ENCODE data around the gene C2orf76. TPM values are rescaled to one million over a fixed set of nuclear protein-coding genes. Genes with fewer than 3 reads are reported as not detected.

The C2orf76 gene
- total and polyA plus RNA-seq, 4 experiments from 2014 or later, result 8.8 to 28.0 (median 14.6) TPM

- intact Hi-C loops (cut with micrococcal nuclease), result no loop called here
- H3K4me3 ChIP-seq (ENCODE audit: low read length in 2 of 2), result no peak overlapping the region
- no peak for DNase-seq
- no peak overlapping the region for H3K27ac Mint-ChIP-seq
- no peak overlapping the region for H3K4me3 Mint-ChIP-seq
- H3K27ac ChIP-seq (ENCODE audit: low read depth, low read length), result no peak overlapping the region
- H3K9me3 ChIP-seq (ENCODE audit: control insufficient read depth in 1 of 2, low read length in 2 of 2), result no peaks in the 10 kb centered on the region
- POLR2A ChIA-PET (ENCODE audit: partially characterized antibody), result no interaction called here
- no peaks in the 10 kb centered on the region for H3K27me3 ChIP-seq (ENCODE audit: insufficient read depth, low read length)
- CTCF ChIA-PET (ENCODE audit: partially characterized antibody), result no interaction called here
- no peaks in the 10 kb centered on the region for H3K36me3 Mint-ChIP-seq
- H3K4me1 Mint-ChIP-seq, result no peaks in the 10 kb centered on the region
- H3K9me3 Mint-ChIP-seq, result no peaks in the 10 kb centered on the region
- peaks cover 0 to 3% of the 10 kb centered on the region in 2 donors for H3K27me3 Mint-ChIP-seq
- no peaks in the 10 kb centered on the region for H3K36me3 ChIP-seq (ENCODE audit: insufficient read depth, low read length)
- no peaks in the 10 kb centered on the region for H3K4me1 ChIP-seq (ENCODE audit: insufficient read depth, low read length)
Observed at GRCh38 chr2:119257198-119257597, 109.4 kb downstream of the C2orf76 start.

- ChIA-PET CTCF (ENCODE audit: partially characterized antibody) (no interaction called here), POLR2A (ENCODE audit: partially characterized antibody) (no interaction called here)
- intact Hi-C loops (cut with micrococcal nuclease), result no loop called here
- no peak for DNase-seq
- no peaks in the 10 kb centered on the region for H3K4me1 Mint-ChIP-seq
- Histone ChIP-seq H3K27me3 (ENCODE audit: insufficient read depth, low read length) (no peaks in the 10 kb centered on the region), H3K9me3 (ENCODE audit: control insufficient read depth in 1 of 2, low read length in 2 of 2) (no peaks in the 10 kb centered on the region), H3K4me3 (ENCODE audit: low read length in 2 of 2) (no peak overlapping the region), H3K4me1 (ENCODE audit: insufficient read depth, low read length) (no peaks in the 10 kb centered on the region), H3K27ac (ENCODE audit: low read depth, low read length) (no peak overlapping the region), H3K36me3 (ENCODE audit: insufficient read depth, low read length) (no peaks in the 10 kb centered on the region)
- no peaks in the 10 kb centered on the region for H3K36me3 Mint-ChIP-seq
- no peaks in the 10 kb centered on the region for H3K9me3 Mint-ChIP-seq
- H3K4me3 Mint-ChIP-seq, result no peak overlapping the region
- H3K27me3 Mint-ChIP-seq, result peaks cover 0 to 4% of the 10 kb centered on the region in 2 donors
- H3K27ac Mint-ChIP-seq, result no peak overlapping the region
Observed at GRCh38 chr2:119256582-119256921, 110.1 kb downstream of the C2orf76 start.

- Histone ChIP-seq H3K9me3 (ENCODE audit: control insufficient read depth in 1 of 2, low read length in 2 of 2) (no peaks in the 10 kb centered on the region), H3K27ac (ENCODE audit: low read depth, low read length) (no peak overlapping the region), H3K4me1 (ENCODE audit: insufficient read depth, low read length) (no peaks in the 10 kb centered on the region), H3K36me3 (ENCODE audit: insufficient read depth, low read length) (no peaks in the 10 kb centered on the region), H3K27me3 (ENCODE audit: insufficient read depth, low read length) (no peaks in the 10 kb centered on the region), H3K4me3 (ENCODE audit: low read length in 2 of 2) (no peak overlapping the region)
- H3K27ac Mint-ChIP-seq, result no peak overlapping the region
- ChIA-PET POLR2A (ENCODE audit: partially characterized antibody) (no interaction called here), CTCF (ENCODE audit: partially characterized antibody) (no interaction called here)
- no peak for DNase-seq
- peaks cover 1 to 4% of the 10 kb centered on the region in 2 donors for H3K27me3 Mint-ChIP-seq
- no peaks in the 10 kb centered on the region for H3K4me1 Mint-ChIP-seq
- no peaks in the 10 kb centered on the region for H3K36me3 Mint-ChIP-seq
- H3K9me3 Mint-ChIP-seq, result no peaks in the 10 kb centered on the region
- no peak overlapping the region for H3K4me3 Mint-ChIP-seq
- intact Hi-C loops (cut with micrococcal nuclease), result no loop called here
Observed at GRCh38 chr2:119255760-119256581, 110.7 kb downstream of the C2orf76 start.

- Histone ChIP-seq H3K4me3 (ENCODE audit: low read length in 2 of 2) (no peak overlapping the region), H3K4me1 (ENCODE audit: insufficient read depth, low read length) (no peaks in the 10 kb centered on the region), H3K36me3 (ENCODE audit: insufficient read depth, low read length) (no peaks in the 10 kb centered on the region), H3K9me3 (ENCODE audit: control insufficient read depth in 1 of 2, low read length in 2 of 2) (no peaks in the 10 kb centered on the region), H3K27me3 (ENCODE audit: insufficient read depth, low read length) (no peaks in the 10 kb centered on the region), H3K27ac (ENCODE audit: low read depth, low read length) (no peak overlapping the region)
- ChIA-PET CTCF (ENCODE audit: partially characterized antibody) (no interaction called here), POLR2A (ENCODE audit: partially characterized antibody) (no interaction called here)
- intact Hi-C loops (cut with micrococcal nuclease), result no loop called here
- DNase-seq, result no peak
- Mint-ChIP-seq H3K27me3 (peaks cover 1 to 4% of the 10 kb centered on the region in 2 donors), H3K4me3 (no peak overlapping the region), H3K36me3 (no peaks in the 10 kb centered on the region), H3K27ac (no peak overlapping the region), H3K9me3 (no peaks in the 10 kb centered on the region), H3K4me1 (no peaks in the 10 kb centered on the region)
Observed at GRCh38 chr2:119254601-119255080, 112.0 kb downstream of the C2orf76 start.

GRCh38 chr2:119253760-119254600 is 112.7 kb downstream of the C2orf76 start:
- no peaks in the 10 kb centered on the region for H3K36me3 ChIP-seq (ENCODE audit: insufficient read depth, low read length)
- no peak overlapping the region for H3K4me3 ChIP-seq (ENCODE audit: low read length in 2 of 2)
- ChIA-PET POLR2A (ENCODE audit: partially characterized antibody) (no interaction called here), CTCF (ENCODE audit: partially characterized antibody) (no interaction called here)
- H3K9me3 ChIP-seq (ENCODE audit: control insufficient read depth in 1 of 2, low read length in 2 of 2), result no peaks in the 10 kb centered on the region
- no peak for DNase-seq
- H3K27me3 ChIP-seq (ENCODE audit: insufficient read depth, low read length), result no peaks in the 10 kb centered on the region
- H3K27ac ChIP-seq (ENCODE audit: low read depth, low read length), result no peak overlapping the region
- Mint-ChIP-seq H3K27ac (no peak overlapping the region), H3K4me1 (no peaks in the 10 kb centered on the region), H3K9me3 (no peaks in the 10 kb centered on the region), H3K36me3 (no peaks in the 10 kb centered on the region), H3K27me3 (peaks cover 1 to 4% of the 10 kb centered on the region in 2 donors), H3K4me3 (no peak overlapping the region)
- intact Hi-C loops (cut with micrococcal nuclease), result no loop called here
- H3K4me1 ChIP-seq (ENCODE audit: insufficient read depth, low read length), result no peaks in the 10 kb centered on the region

- Mint-ChIP-seq H3K27ac (no peak overlapping the region), H3K4me1 (no peaks in the 10 kb centered on the region), H3K9me3 (no peaks in the 10 kb centered on the region), H3K4me3 (no peak overlapping the region), H3K36me3 (no peaks in the 10 kb centered on the region), H3K27me3 (peaks cover 1 to 4% of the 10 kb centered on the region in 2 donors)
- DNase-seq, result no peak
- intact Hi-C loops (cut with micrococcal nuclease), result no loop called here
- Histone ChIP-seq H3K27ac (ENCODE audit: low read depth, low read length) (no peak overlapping the region), H3K27me3 (ENCODE audit: insufficient read depth, low read length) (no peaks in the 10 kb centered on the region), H3K9me3 (ENCODE audit: control insufficient read depth in 1 of 2, low read length in 2 of 2) (no peaks in the 10 kb centered on the region), H3K4me1 (ENCODE audit: insufficient read depth, low read length) (no peaks in the 10 kb centered on the region), H3K36me3 (ENCODE audit: insufficient read depth, low read length) (no peaks in the 10 kb centered on the region), H3K4me3 (ENCODE audit: low read length in 2 of 2) (no peak overlapping the region)
- POLR2A ChIA-PET (ENCODE audit: partially characterized antibody), result no interaction called here
- CTCF ChIA-PET (ENCODE audit: partially characterized antibody), result no interaction called here
Observed at GRCh38 chr2:119253114-119253702, 113.4 kb downstream of the C2orf76 start.
